Omental fat pad (tissue), 4 donors: Measurements from ENCODE around the gene OXSR1. TPM values are rescaled to one million over a fixed set of nuclear protein-coding genes. Genes with fewer than 3 reads are reported as not detected.
"Not testable (repeated sequence)": the region's sequence is repeated elsewhere in the genome, so short reads cannot be mapped to it uniquely, and the experiment has no call there.

Experiments used
- ATAC-seq: fragments of 150-250 bp; one replicate; pipeline ENCODE4 v1.9.1; 2016; ENCODE audit warnings: mild to moderate bottlenecking, moderate library complexity; ENCODE audit not compliant: low FRiP score
- DNase-seq: peaks from one replicate; pipeline ENCODE4 v3.0.0-alpha.2; 2019; ENCODE audit warnings: low spot score
- total RNA-seq, 4 donors: library from RNA; depleted of rRNA; stranded (reverse); fragments of >200 nt; gene quantifications; one replicate each; pipeline ENCODE4 v1.1.0, GENCODE V29; 2016
- TF ChIP-seq, protein P1 (sequence below), 3 donors: fragments of 450-650 bp; IDR thresholded peaks; one replicate each; pipeline ENCODE4 v1.5.1; 2016 to 2017; ENCODE audit warnings: antibody characterized with exemption in 3 of 3, mild to moderate bottlenecking in 3 of 3, moderate library complexity in 2 of 3

OXSR1 gene
- total RNA-seq, 4 donors from 2014 or later: 29.8 to 51.7 (median 45.5) TPM

DNA sequence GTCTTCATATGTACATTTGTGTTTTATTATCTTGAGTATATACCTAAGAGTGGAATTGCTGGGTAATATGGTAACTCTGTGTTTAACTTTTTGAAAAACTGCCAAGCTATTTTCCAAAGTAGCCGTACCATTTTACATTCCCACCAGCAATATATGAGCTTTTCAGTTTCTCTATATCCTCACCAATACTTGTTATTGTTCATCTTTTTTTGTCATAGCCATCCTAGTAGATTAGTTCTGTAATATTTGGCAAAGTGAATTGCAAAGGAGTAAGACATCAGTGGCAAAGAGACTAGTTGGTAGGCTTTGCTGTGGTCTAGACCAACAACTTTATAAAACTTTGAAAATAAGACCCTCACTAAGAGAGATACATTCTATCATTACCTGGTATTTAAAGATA, 21.4 kb downstream of the OXSR1 start:
- DNase-seq (no peak), ATAC-seq (no peak)
- TF ChIP-seq, protein P1, sequence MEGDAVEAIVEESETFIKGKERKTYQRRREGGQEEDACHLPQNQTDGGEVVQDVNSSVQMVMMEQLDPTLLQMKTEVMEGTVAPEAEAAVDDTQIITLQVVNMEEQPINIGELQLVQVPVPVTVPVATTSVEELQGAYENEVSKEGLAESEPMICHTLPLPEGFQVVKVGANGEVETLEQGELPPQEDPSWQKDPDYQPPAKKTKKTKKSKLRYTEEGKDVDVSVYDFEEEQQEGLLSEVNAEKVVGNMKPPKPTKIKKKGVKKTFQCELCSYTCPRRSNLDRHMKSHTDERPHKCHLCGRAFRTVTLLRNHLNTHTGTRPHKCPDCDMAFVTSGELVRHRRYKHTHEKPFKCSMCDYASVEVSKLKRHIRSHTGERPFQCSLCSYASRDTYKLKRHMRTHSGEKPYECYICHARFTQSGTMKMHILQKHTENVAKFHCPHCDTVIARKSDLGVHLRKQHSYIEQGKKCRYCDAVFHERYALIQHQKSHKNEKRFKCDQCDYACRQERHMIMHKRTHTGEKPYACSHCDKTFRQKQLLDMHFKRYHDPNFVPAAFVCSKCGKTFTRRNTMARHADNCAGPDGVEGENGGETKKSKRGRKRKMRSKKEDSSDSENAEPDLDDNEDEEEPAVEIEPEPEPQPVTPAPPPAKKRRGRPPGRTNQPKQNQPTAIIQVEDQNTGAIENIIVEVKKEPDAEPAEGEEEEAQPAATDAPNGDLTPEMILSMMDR (IDR thresholded peaks at IDR 0.05): no peak

DNA sequence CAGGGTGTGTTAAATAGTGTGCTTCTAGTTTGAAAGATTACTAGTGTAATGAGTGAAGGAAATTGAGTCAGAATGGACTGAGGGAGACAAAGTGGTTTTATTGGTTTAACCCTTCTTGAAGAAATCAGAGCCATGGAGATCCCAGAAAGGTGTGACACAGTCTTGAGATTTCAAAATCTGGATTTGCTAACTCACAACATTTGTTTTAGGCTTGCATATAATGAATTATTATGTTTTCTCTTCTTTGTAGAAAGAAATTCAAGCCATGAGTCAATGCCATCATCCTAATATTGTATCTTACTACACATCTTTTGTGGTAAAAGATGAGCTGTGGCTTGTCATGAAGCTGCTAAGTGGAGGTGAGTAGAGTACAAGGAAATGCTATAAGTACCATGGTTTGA, 25.1 kb downstream of the OXSR1 start:
- TF ChIP-seq, protein P1 (IDR thresholded peaks at IDR 0.05): no peak
- ATAC-seq (no peak), DNase-seq (no peak)

DNA sequence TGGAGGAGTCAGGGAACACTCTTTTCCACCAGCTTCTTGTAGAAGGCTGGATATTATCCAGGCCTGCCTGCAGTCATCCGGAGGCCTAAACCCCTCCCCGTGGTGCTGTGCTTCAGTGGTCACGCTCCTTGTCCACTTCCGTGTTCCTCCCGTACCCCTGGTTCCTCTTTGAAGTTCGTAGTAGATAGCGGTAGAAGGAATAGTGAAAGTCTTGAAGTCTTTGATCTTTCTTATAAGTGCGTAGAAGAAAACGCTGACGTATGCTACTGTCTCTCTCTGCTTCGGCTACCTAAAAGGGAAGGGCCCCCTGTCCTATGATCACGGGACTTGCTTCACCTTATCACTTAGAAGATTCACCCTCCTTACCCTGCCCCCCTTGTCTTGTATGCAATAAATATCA, 37.6 kb downstream of the OXSR1 start:
- DNase-seq, ATAC-seq: not testable (repeated sequence)

DNA sequence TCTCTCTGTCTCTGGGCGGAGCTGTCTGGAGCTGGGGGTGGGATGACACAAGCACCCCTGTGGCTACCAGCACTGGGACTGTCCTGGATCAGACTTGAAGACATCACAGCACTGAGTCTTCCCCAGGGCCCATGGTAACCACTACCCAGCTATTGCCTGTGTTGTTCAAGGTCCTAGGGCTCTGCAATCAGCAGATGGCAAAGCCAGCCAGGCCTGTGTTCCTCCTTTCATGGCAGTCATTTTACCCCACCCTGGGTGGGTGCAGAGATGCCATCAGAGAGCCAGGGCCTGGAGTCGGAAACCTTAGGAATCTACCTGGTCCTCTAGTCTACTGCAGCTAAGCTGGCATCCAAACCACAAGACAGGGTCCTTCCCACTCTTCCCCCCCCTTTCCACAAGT, 38.4 kb downstream of the OXSR1 start:
- ATAC-seq (no peak), DNase-seq (no peak)
- TF ChIP-seq, protein P1 (IDR thresholded peaks at IDR 0.05): no peak

DNA sequence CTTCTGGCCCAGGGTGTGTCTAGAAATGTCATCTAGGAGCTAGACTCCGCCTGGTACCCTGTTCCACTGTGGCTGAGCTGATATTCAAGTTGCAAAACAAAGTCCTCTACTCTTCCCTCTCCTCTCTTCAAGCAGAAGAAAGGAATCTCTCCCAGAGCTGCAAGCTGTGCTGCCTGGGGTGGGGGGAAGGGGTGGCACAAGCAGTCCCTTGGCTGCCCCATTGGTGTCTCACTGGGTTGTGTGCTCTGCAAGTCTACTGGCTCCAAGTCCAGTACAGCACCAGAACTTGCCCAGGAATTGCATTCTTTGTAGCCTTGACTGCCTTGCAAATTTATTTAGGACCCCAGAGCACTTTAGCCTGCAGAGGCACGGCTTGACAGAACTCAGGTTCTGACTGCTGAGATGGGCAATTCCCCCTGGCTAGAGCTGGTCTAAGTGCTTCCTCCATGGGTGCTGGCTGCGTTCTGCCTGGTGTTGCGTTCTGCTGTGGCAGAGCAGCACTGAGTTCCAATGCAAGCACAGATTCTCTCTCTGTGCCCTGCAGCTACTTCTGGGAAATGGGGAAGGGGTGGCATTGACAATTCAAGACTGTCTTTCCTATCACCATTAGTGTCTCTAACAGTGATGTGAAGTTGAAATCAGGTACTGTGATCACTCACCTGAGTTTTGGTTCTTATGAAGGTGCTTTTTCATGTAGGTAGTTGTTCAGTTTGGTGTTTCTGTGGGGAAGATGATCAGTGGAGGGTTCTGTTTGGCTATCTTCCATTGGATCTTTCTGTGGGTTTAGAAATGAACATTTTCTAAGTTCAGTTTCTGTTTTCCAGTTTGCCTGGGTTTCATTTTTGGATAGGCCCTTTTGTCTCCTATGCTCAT, 39.5 kb downstream of the OXSR1 start:
- DNase-seq (no peak), ATAC-seq (no peak)
- TF ChIP-seq, protein P1 (IDR thresholded peaks at IDR 0.05): no peak

DNA sequence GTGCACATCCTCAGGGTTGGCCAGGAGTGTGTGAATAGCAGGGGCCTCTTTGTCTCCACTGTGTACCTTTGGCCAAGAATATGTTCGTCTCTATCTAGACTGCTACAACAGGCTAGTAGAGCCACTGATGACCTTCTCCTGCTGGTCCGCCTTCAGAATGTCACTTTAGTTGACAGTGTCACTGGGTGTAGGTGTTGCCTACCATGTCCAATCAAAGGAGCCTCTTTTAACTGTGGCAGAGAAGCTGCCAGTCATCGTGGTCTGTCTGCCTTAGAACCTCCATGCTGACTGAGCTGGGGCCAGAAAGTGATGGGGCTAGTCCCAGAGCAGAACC, 40.1 kb downstream of the OXSR1 start:
- no peak for DNase-seq
- no peak for ATAC-seq
- TF ChIP-seq, protein P1 (IDR thresholded peaks at IDR 0.05): no peak

DNA sequence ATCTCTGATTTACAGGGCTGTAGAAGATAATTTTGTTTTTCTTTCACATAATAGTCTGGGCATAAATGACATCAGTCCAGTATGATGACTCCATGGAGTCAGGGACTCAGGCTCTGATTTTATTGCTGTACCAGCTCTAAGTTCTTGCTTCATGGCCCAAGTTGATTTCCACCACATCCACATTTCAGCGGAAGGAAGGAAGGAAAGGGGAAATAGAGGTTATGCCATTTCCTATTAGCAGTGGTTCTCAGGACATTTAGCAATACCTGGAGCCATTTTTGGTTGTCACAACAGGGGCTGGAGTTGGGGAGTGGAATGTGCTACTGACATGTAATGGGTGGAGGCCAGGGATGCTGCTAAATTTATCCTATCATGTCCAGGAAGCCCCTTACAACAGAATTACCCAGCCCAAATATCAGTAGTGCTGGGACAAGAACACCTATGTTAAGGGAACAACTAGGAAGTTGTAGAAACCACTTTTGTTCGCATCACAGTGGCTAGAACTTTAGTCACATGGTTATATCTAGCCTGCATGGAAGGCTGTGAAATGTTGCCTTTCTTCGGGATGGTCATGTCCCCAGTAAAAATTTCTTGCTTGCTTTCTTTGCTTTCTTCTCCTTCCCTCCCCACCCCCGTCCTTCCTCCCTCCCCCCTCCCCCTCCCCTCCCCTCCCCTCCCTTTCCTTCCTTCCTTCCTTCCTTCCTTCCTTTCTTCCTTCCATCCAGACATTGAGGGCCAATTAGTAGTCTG, 42.1 kb downstream of the OXSR1 start:
- no peak for DNase-seq
- no peak for ATAC-seq
- TF ChIP-seq, protein P1 (IDR thresholded peaks at IDR 0.05): no peak
